AG04450 (cell line): Measurements from ENCODE around the gene TMEM269. TPM values are rescaled to one million over a fixed set of nuclear protein-coding genes. Genes with fewer than 3 reads are reported as not detected.

Experiments
- CTCF ChIA-PET: fragments of 300-600, 350-600 bp; formaldehyde crosslinking; extraction: SDS; loops from one replicate; lab custom pipeline; 2022; ENCODE audit warnings: antibody characterized with exemption, inconsistent platforms; lab: Charles Lee
- POLR2A ChIA-PET: fragments of 350-600 bp; formaldehyde crosslinking; extraction: SDS; loops from one replicate; lab custom pipeline; 2021; ENCODE audit warnings: antibody characterized with exemption, inconsistent platforms; lab: Yijun Ruan, JAX
- DNase-seq: peaks from one replicate; pipeline ENCODE4 v3.0.0-alpha.2; 2011; ENCODE audit warnings: low read depth, low spot score
- H3K27ac ChIP-seq: one replicate; pipeline ENCODE4 v1.5.1; 2012; ENCODE audit warnings: low read depth, low read length, control low read depth
- H3K27me3 ChIP-seq: one replicate; pipeline ENCODE4 v1.6.0; 2012; ENCODE audit warnings: low read length; ENCODE audit not compliant: control insufficient read depth, insufficient read depth
- H3K4me3 ChIP-seq: 2 replicates; pipeline ENCODE4 v1.5.1; 2011; ENCODE audit warnings: mild to moderate bottlenecking, low read depth, low read length, control low read depth
- H3K9me3 ChIP-seq: 2 replicates; pipeline ENCODE4 v1.5.1; 2012; ENCODE audit warnings: low read length; ENCODE audit not compliant: control insufficient read depth, insufficient read depth
- polyA plus RNA-seq: library from polyadenylated mRNA; depleted of rRNA; stranded (reverse); fragments of >200 nt; gene quantifications from 2 replicates; pipeline ENCODE4 v1.2.3, GENCODE V29; 2011
- TF ChIP-seq, protein P1 (sequence below): IDR thresholded peaks from 2 replicates; pipeline ENCODE4 v1.5.1; 2011; ENCODE audit warnings: low read depth, low read length, control low read depth, inconsistent platforms

Gene TMEM269
- polyA plus RNA-seq, 1 experiment: 0.04 TPM

DNA sequence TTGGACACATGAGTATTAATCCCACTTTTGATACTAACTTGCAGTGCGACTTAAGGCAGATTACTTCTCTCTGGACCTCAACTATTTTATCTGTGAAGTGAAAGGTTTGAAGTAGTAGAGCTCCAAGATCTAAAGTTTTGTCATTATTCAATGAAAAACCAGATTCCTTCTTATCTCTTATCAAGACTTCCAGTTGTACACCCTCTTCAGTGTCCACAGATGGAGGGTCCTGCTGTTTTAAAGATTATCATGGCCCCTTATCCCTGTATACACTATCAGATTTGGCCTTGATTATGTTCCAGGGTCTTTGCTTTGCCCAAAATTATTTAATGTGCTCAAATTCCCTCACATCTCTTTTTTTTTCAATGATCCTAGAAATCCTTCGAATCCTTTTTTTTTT, 16.6 kb upstream of the TMEM269 start:
- TF ChIP-seq, protein P1, sequence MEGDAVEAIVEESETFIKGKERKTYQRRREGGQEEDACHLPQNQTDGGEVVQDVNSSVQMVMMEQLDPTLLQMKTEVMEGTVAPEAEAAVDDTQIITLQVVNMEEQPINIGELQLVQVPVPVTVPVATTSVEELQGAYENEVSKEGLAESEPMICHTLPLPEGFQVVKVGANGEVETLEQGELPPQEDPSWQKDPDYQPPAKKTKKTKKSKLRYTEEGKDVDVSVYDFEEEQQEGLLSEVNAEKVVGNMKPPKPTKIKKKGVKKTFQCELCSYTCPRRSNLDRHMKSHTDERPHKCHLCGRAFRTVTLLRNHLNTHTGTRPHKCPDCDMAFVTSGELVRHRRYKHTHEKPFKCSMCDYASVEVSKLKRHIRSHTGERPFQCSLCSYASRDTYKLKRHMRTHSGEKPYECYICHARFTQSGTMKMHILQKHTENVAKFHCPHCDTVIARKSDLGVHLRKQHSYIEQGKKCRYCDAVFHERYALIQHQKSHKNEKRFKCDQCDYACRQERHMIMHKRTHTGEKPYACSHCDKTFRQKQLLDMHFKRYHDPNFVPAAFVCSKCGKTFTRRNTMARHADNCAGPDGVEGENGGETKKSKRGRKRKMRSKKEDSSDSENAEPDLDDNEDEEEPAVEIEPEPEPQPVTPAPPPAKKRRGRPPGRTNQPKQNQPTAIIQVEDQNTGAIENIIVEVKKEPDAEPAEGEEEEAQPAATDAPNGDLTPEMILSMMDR: no peak
- no peaks in the 10 kb centered on the region for H3K27me3 ChIP-seq
- ChIA-PET CTCF (interaction anchor here (1.1 to 2.2 kb wide), 3 partner anchors 10 to 306 kb away, joined by 3 to 9 read pairs (median 4); no protein-coding TSS in a partner anchor), POLR2A (no interaction called here)
- H3K9me3 ChIP-seq: peaks cover 2% of the 10 kb centered on the region; the same call in 1 of the 2 replicates
- DNase-seq: no peak
- no peak overlapping the region for H3K27ac ChIP-seq
- peak overlapping the region; percentile 94 for H3K4me3 ChIP-seq

DNA sequence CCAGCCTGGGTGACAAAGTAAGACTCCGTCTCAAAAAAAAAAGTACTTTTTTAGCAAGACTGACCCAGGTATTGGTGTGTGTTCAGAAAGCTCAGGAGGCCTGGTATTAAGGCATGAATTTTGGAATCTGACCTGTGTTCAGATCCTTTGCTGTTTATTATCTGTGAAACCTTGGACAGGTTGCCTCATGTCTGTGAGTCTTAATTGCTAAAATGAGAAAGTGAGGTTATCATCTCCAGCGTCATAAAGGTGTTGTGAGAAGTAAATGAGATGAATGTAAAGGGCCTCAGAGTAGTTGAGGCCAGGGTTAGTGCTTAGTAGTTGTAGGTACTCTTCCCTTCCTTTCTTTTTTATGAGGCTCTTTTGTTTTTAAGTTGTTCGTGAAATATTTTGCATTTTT, 15.0 kb upstream of the TMEM269 start:
- no peak for DNase-seq
- H3K9me3 ChIP-seq: peaks cover 2% of the 10 kb centered on the region; the same call in 1 of the 2 replicates
- TF ChIP-seq, protein P1: no peak
- POLR2A ChIA-PET: no interaction called here
- CTCF ChIA-PET: interaction anchor here (0.6 to 2.2 kb wide), 3 partner anchors 8 to 1962 kb away, joined by 3 to 9 read pairs (median 7); no protein-coding TSS in a partner anchor
- H3K27me3 ChIP-seq: no peaks in the 10 kb centered on the region
- no peak overlapping the region for H3K27ac ChIP-seq
- no peak overlapping the region for H3K4me3 ChIP-seq

DNA sequence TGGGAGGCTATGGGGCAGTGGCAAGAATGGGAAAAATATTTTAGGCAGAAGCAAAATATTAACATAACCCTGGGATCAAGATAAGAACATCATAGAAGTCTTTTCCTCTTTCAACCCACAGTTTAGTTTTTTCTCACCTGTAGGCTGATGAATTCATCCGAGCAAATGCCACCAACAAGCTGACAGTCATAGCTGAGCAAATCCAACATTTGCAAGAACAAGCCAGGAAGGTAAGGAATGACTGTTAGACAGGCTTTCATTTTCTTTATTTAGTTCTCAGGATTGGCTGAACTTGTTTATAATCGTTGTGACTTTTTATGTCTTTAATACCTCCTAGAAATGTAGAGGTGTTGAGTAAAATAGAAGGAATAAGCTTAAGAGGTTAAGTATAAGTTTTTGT, 11.4 kb upstream of the TMEM269 start:
- Histone ChIP-seq H3K9me3 (no peaks in the 10 kb centered on the region), H3K4me3 (no peak overlapping the region), H3K27ac (no peak overlapping the region), H3K27me3 (no peaks in the 10 kb centered on the region)
- no peak for DNase-seq
- TF ChIP-seq, protein P1: no peak
- POLR2A ChIA-PET: no interaction called here
- CTCF ChIA-PET: no interaction called here

DNA sequence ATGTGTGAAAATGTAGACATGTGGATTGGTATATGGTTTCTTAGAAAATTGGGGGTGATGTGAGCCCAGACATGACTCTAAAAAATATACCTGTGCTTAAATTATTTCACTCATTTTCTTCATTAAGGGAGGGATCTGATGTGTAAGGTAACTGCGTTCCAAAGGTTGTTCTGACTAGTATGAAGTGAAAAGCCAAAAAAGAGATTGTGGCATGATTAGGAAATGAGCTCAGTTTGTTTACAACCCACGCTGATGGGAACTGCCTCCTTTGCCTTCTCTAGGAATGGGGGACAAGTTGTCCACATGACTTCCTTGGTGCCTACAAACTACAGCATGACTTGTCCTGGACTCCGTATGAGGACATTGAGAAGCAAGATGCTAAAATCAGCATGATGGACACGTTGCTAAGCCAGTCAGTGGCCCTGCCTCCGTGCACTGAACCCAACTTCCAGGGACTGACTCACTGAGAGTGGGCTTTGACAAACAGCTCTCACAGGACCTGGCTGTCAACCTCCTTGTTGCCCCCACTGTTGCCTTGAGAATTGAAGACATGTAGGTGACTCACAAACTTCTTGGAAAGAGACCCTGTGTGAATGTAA, 9.8 kb upstream of the TMEM269 start:
- TF ChIP-seq, protein P1: no peak
- Histone ChIP-seq H3K27me3 (no peaks in the 10 kb centered on the region), H3K9me3 (no peaks in the 10 kb centered on the region), H3K27ac (no peak overlapping the region), H3K4me3 (no peak overlapping the region)
- CTCF ChIA-PET: interaction anchor here (1.3 to 1.5 kb wide), 2 partner anchors 18 to 299 kb away, joined by 3 read pairs; no protein-coding TSS in a partner anchor
- POLR2A ChIA-PET: no interaction called here
- DNase-seq: no peak

DNA sequence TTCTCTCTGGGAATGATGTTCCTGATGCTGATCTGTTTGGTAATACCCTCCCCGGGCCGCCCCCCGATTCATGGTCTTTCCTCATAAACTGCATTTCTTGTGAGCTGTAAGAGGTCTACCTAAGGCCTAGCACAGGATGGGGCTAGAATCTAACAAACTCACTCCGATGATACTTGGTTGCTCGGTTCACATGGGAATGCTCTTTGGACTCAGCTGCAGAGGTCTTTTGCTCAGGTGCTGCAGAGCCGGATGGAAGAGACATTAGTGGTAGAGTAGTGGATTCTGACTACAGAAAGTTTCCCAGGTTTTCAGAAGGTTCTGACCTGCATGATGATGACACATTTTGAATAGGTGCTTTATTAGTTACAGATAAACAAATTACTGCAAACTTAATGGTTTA, 8.3 kb upstream of the TMEM269 start:
- ChIA-PET CTCF (interaction anchor here (1.3 to 5.0 kb wide), 5 partner anchors 15 to 296 kb away, joined by 4 to 108 read pairs (median 5); partner anchors contain the start of gene ZNF691), POLR2A (no interaction called here)
- Histone ChIP-seq H3K9me3 (no peaks in the 10 kb centered on the region), H3K4me3 (no peak overlapping the region), H3K27me3 (no peaks in the 10 kb centered on the region), H3K27ac (no peak overlapping the region)
- TF ChIP-seq, protein P1: no peak
- DNase-seq: no peak
